Naive thymus-derived CD4-positive, alpha-beta T cell (primary cell): Measurements from ENCODE around the gene CBR4. TPM values are rescaled to one million over a fixed set of nuclear protein-coding genes. Genes with fewer than 3 reads are reported as not detected.

Source experiments
- ATAC-seq: fragments of 150-1000 bp; cut with Tn5 transposase; 2 replicates; pipeline ENCODE4 v1.10.0; 2021; ENCODE audit warnings: mild to moderate bottlenecking, moderate library complexity
- CTCF ChIA-PET: fragments of 350-600 bp; sonication (Branson Sonifier 250); formaldehyde crosslinking; loops from one replicate; lab custom pipeline; 2021; ENCODE audit warnings: antibody characterized with exemption; lab: Charles Lee
- POLR2A ChIA-PET: fragments of 350-600 bp; sonication (Branson Sonifier 250); formaldehyde crosslinking; loops from one replicate; lab custom pipeline; 2021; ENCODE audit warnings: antibody characterized with exemption, inconsistent platforms; lab: Charles Lee
- DNase-seq, 9 donors: peaks; one replicate each; pipeline versions ENCODE4 v3.0.0 to v3.0.0-alpha.2; 2020 to 2022; ENCODE audit warnings: mixed read lengths in 1 of 9
- H3K27ac ChIP-seq: one replicate; pipeline ENCODE4 v1.7.0; 2013; ENCODE audit warnings: mild to moderate bottlenecking, low read depth, low read length, moderate library complexity
- H3K27me3 ChIP-seq, 2 donors: one replicate each; pipeline ENCODE4 v1.7.0; 2013; ENCODE audit warnings: low read length in 2 of 2, mild to moderate bottlenecking in 2 of 2, moderate library complexity in 2 of 2; ENCODE audit not compliant: control insufficient read depth in 2 of 2, insufficient read depth in 2 of 2
- H3K36me3 ChIP-seq, 3 experiments: 1 replicate in 2 of 3; 2 replicates in 1 of 3; pipeline ENCODE4 v1.7.0; 2013; ENCODE audit warnings: low read length in 3 of 3, mild to moderate bottlenecking in 3 of 3, moderate library complexity in 1 of 3; ENCODE audit not compliant: insufficient read depth in 3 of 3, control insufficient read depth in 2 of 3
- H3K4me1 ChIP-seq, 2 donors: one replicate each; pipeline ENCODE4 v1.7.0; 2013; ENCODE audit warnings: low read length in 2 of 2, mild to moderate bottlenecking in 2 of 2, moderate library complexity in 1 of 2; ENCODE audit not compliant: control insufficient read depth in 2 of 2, insufficient read depth in 2 of 2
- H3K4me3 ChIP-seq: 2 replicates; pipeline ENCODE4 v1.7.0; 2013; ENCODE audit warnings: mild to moderate bottlenecking, low read length
- H3K9me3 ChIP-seq, 3 experiments: 1 replicate in 2 of 3; 2 replicates in 1 of 3; pipeline ENCODE4 v1.7.0; 2013; ENCODE audit warnings: low read length in 3 of 3; ENCODE audit not compliant: control insufficient read depth in 2 of 3
- H3K27ac Mint-ChIP-seq, 9 donors: one replicate each; pipeline ENCODE4 v1.8.0; 2020 to 2022; ENCODE audit warnings: mixed read lengths in 9 of 9, mild to moderate bottlenecking in 8 of 9, moderate library complexity in 5 of 9, inconsistent platforms in 2 of 9
- H3K27me3 Mint-ChIP-seq, 5 donors: one replicate each; pipeline ENCODE4 v1.8.0; 2021 to 2022; ENCODE audit warnings: mixed read lengths in 5 of 5, mild to moderate bottlenecking in 1 of 5
- H3K36me3 Mint-ChIP-seq, 5 donors: one replicate each; pipeline ENCODE4 v1.8.0; 2020 to 2022; ENCODE audit warnings: mixed read lengths in 5 of 5, mild to moderate bottlenecking in 3 of 5, inconsistent platforms in 1 of 5
- H3K4me1 Mint-ChIP-seq, 7 donors: one replicate each; pipeline ENCODE4 v1.8.0; 2020 to 2022; ENCODE audit warnings: mixed read lengths in 7 of 7, mild to moderate bottlenecking in 3 of 7, inconsistent platforms in 1 of 7
- H3K4me3 Mint-ChIP-seq, 10 donors: one replicate each; pipeline ENCODE4 v1.8.0; 2020 to 2022; ENCODE audit warnings: mild to moderate bottlenecking in 10 of 10, mixed read lengths in 10 of 10, moderate library complexity in 6 of 10, inconsistent platforms in 2 of 10
- H3K9me3 Mint-ChIP-seq, 11 donors: one replicate each; pipeline ENCODE4 v1.8.0; 2020 to 2022; ENCODE audit warnings: mixed read lengths in 11 of 11, mild to moderate bottlenecking in 4 of 11, inconsistent platforms in 1 of 11, moderate library complexity in 1 of 11
- intact Hi-C, 2 donors: fragments of 100-400 bp; cut with micrococcal nuclease; formaldehyde crosslinking; loops; one replicate each; pipeline ENCODE4 v1.15.1; 2023
- polyA plus RNA-seq, 2 donors: library from polyadenylated mRNA; unstranded; fragments of 300-500 nt; fragmentation: Illumina TruSeq; gene quantifications; one replicate each; pipeline ENCODE4 v1.2.3, GENCODE V29; 2021
- total RNA-seq, 6 experiments: library from RNA in 5 of 6; stranded (reverse) in 5 of 6; gene quantifications; 1 replicate in 5 of 6; 2 replicates in 1 of 6; pipeline ENCODE4 v1.2.3 and lab custom pipeline; 2021 to 2026

CBR4 gene
- total and polyA plus RNA-seq, 7 experiments from 2014 or later = 6.2 to 24.5 (median 14.2) TPM

DNA sequence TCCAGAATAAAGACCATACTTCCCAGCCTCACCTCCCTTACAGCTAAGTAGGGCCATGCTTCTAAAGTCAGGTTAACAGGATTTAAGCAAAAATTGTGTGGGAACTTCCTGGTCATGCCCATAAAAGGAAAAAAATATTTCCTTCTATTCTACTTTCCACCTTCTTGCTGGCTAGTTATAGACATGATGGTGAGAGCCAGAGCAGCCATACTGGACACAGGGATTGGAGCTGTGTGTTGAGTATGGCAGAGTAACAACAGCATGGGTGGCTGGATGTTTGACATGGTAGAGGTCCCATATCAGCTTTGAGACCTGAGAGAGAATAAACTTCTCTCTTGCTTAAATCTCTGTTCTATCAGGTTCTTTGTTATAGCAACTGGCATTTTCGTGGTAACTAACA is 15.1 kb upstream of the CBR4 start:
- Mint-ChIP-seq H3K36me3 (no peaks in the 10 kb centered on the region), H3K4me1 (no peaks in the 10 kb centered on the region), H3K27me3 (peaks cover 13 to 26% (median 18%) of the 10 kb centered on the region in 5 donors), H3K9me3 (no peaks in the 10 kb centered on the region), H3K27ac (no peak overlapping the region), H3K4me3 (no peak overlapping the region)
- Histone ChIP-seq H3K27ac (no peak overlapping the region), H3K4me1 (no peaks in the 10 kb centered on the region), H3K36me3 (no peaks in the 10 kb centered on the region), H3K27me3 (peaks cover 0 to 3% of the 10 kb centered on the region in 2 donors), H3K9me3 (no peaks in the 10 kb centered on the region), H3K4me3 (no peak overlapping the region)
- ChIA-PET CTCF (interaction anchor here (0.6 kb wide), 2 partner anchors 147 to 542 kb away, joined by 3 read pairs; no protein-coding TSS in a partner anchor), POLR2A (no interaction called here)
- intact Hi-C loops = no loop called here
- no peak for ATAC-seq
- DNase-seq = no peak

DNA sequence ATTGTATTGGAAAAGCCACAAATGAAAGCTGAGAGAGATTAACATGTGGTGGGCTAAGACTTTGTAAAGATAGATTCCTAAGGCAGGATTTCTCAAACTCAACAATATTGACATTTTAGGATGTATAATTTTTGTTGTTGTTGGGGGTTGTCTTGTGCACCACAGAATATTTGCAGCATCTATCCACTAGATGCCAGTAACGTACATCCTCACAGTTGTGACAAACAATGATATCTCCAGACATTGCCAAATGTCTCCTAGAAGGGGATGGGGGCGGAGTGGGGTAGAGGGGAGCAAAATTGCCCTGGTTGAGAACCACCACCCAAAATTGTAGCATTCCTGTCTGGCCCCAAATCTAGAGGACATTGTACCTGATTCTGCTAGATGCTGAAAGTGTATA is 14.7 kb upstream of the CBR4 start:
- intact Hi-C loops = no loop called here
- Histone ChIP-seq H3K27me3 (peaks cover 0 to 3% of the 10 kb centered on the region in 2 donors), H3K9me3 (no peaks in the 10 kb centered on the region), H3K36me3 (no peaks in the 10 kb centered on the region), H3K27ac (no peak overlapping the region), H3K4me3 (no peak overlapping the region), H3K4me1 (no peaks in the 10 kb centered on the region)
- ChIA-PET CTCF (interaction anchor here (0.6 kb wide), 1 partner anchor 146 kb away, joined by 3 read pairs; no protein-coding TSS in a partner anchor), POLR2A (interaction anchor here (0.8 kb wide), 1 partner anchor 15 kb away, joined by 3 read pairs; the partner anchor contains the start of gene CBR4)
- peak; percentile 66 for ATAC-seq
- Mint-ChIP-seq H3K27ac (no peak overlapping the region), H3K4me3 (no peak overlapping the region), H3K4me1 (no peaks in the 10 kb centered on the region), H3K27me3 (peaks cover 13 to 26% (median 18%) of the 10 kb centered on the region in 5 donors), H3K9me3 (no peaks in the 10 kb centered on the region), H3K36me3 (no peaks in the 10 kb centered on the region)
- no peak for DNase-seq

DNA sequence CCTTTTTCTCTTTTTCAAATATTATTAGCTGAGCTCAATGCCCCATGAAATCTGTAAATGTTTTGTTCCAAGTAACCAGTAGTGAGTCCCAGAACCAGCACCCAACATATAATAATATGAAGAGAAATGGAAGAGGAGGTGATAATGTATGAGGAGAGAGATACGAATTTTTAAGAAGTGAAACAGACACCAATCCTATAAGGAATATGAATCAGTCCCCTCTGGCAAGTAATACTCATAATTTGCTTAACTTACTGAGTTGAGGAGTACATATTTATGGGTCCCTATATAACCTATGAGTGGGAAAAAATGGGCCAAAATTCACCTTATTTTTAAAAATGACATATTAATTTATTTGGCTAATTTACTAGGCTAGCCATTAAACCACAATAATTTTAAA is 8.4 kb upstream of the CBR4 start:
- Mint-ChIP-seq H3K9me3 (no peaks in the 10 kb centered on the region), H3K36me3 (no peaks in the 10 kb centered on the region)

DNA sequence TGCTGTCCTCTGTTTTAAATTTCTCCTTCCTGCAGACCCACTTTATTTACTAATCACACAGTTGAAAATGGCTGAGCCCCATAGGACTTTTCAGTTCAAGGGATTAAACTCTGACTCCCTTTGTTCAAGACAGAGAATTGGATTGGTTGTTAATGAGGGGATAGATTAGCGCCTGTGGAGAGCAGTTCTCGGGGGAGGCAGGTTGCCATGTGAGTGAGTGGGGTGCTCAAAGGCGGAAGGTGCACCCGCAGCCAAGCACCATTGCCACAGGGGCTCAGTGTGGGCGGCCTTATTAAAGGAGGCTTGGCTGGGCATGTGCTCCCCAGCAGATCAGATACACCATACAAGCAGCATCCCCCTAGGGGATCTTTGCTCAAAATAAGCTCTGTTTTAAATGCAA is 7.9 kb upstream of the CBR4 start:
- Mint-ChIP-seq H3K4me3 (no peak overlapping the region), H3K4me1 (peaks cover 0 to 21% (median 0%) of the 10 kb centered on the region in 7 donors), H3K27me3 (peaks cover 0 to 12% (median 6%) of the 10 kb centered on the region in 5 donors), H3K36me3 (no peaks in the 10 kb centered on the region), H3K27ac (peak overlapping the region in 1 of 9 donors; percentile 22), H3K9me3 (no peaks in the 10 kb centered on the region)
- Histone ChIP-seq H3K4me3 (no peak overlapping the region), H3K27me3 (no peaks in the 10 kb centered on the region), H3K4me1 (peaks cover 0 to 18% of the 10 kb centered on the region in 2 donors), H3K36me3 (no peaks in the 10 kb centered on the region), H3K27ac (no peak overlapping the region), H3K9me3 (no peaks in the 10 kb centered on the region)
- ATAC-seq (no peak), DNase-seq (no peak)
- CTCF ChIA-PET = no interaction called here
- POLR2A ChIA-PET = interaction anchor here (0.8 kb wide), 1 partner anchor 9 kb away, joined by 3 read pairs; no protein-coding TSS in a partner anchor
- intact Hi-C loops = loop anchor here in 1 of 2 donors (10.0 kb wide), 1 partner anchor 833 kb away; no protein-coding TSS in a partner anchor

More for the DNA sequence above, 8.4 kb upstream of the CBR4 start:
- Mint-ChIP-seq H3K27me3 (peaks cover 0 to 12% (median 6%) of the 10 kb centered on the region in 5 donors), H3K4me1 (peaks cover 0 to 21% (median 0%) of the 10 kb centered on the region in 7 donors), H3K4me3 (no peak overlapping the region), H3K27ac (no peak overlapping the region)
- no peaks in the 10 kb centered on the region for H3K9me3 ChIP-seq
- no peak for DNase-seq
- peaks cover 0 to 18% of the 10 kb centered on the region in 2 donors for H3K4me1 ChIP-seq
- H3K36me3 ChIP-seq = no peaks in the 10 kb centered on the region
- no peak overlapping the region for H3K4me3 ChIP-seq
- ATAC-seq = no peak
- ChIA-PET CTCF (interaction anchor here (0.7 kb wide), 1 partner anchor 1038 kb away, joined by 4 read pairs; no protein-coding TSS in a partner anchor), POLR2A (interaction anchor here (0.8 kb wide), 1 partner anchor 9 kb away, joined by 3 read pairs; no protein-coding TSS in a partner anchor)
- no peaks in the 10 kb centered on the region for H3K27me3 ChIP-seq
- intact Hi-C loops = loop anchor here in 1 of 2 donors (10.0 kb wide), 1 partner anchor 834 kb away; no protein-coding TSS in a partner anchor
- H3K27ac ChIP-seq = no peak overlapping the region

DNA sequence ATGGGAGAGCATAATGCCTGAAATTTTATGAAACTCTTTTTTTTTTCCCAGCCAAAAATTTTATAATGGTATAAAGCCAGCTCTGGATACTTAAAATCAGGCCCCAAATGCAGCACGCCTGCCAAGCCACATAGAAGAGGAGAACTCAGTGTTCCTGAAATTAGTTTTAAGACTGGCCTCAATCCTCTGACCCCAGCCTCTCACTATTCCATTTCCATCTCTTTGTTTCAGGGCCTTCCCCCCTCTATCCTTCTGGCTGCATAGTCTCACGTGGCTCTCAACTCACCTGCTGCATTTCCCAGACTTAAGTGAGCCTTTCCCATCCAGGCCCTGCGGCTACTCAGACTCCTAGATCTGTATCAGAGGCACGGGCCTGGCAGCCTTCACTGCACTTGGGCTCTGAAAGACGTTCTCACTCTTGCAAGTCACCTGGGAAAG is 5.2 kb upstream of the CBR4 start:
- H3K9me3 ChIP-seq = no peaks in the 10 kb centered on the region
- peaks cover 0 to under 1% (median 0%) of the 10 kb centered on the region in 5 donors for H3K36me3 Mint-ChIP-seq
- ChIA-PET CTCF (no interaction called here), POLR2A (no interaction called here)
- intact Hi-C loops = loop anchor here in 1 of 2 donors (10.0 kb wide), 1 partner anchor 830 kb away; no protein-coding TSS in a partner anchor
- H3K27me3 Mint-ChIP-seq = peaks cover 0 to 17% (median 0%) of the 10 kb centered on the region in 5 donors
- no peak for ATAC-seq
- no peak overlapping the region for H3K27ac ChIP-seq
- no peaks in the 10 kb centered on the region for H3K27me3 ChIP-seq
- no peaks in the 10 kb centered on the region for H3K36me3 ChIP-seq
- DNase-seq = no peak
- H3K4me3 ChIP-seq = no peak overlapping the region
- H3K4me1 ChIP-seq = peaks cover 0 to 18% of the 10 kb centered on the region in 2 donors
- H3K4me1 Mint-ChIP-seq = peaks cover 0 to 30% (median 10%) of the 10 kb centered on the region in 7 donors
- peaks cover 0 to 3% (median 0%) of the 10 kb centered on the region in 11 donors for H3K9me3 Mint-ChIP-seq
- H3K27ac Mint-ChIP-seq = peak overlapping the region in 7 of 9 donors; percentile 12 to 95 (median 85)
- no peak overlapping the region for H3K4me3 Mint-ChIP-seq

DNA sequence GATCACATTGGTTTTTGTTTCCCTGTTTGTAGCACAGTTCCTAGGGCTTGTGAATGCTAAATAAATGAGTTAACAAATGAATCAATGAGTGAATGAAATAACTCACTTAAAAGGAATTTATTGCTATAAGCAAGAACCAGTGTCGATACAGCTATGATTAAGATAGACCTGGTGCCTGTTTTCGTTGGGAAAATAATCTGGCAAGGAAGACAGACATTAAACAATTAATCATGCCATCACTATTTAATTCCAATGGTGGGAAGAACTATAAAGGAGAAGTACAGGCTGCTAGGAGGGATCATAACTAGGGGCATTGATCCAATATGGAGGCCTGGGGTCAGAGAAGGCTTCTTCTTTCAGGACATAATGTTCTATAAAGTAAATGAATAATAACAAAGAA is 4.5 kb upstream of the CBR4 start:
- no peaks in the 10 kb centered on the region for H3K36me3 ChIP-seq
- Mint-ChIP-seq H3K27ac (peak overlapping the region in 1 of 9 donors; percentile 47), H3K36me3 (peaks cover 0 to 5% (median 0%) of the 10 kb centered on the region in 5 donors), H3K9me3 (peaks cover 0 to 7% (median 0%) of the 10 kb centered on the region in 11 donors), H3K27me3 (peaks cover 0 to 20% (median 0%) of the 10 kb centered on the region in 5 donors), H3K4me1 (peaks cover 0 to 32% (median 11%) of the 10 kb centered on the region in 7 donors), H3K4me3 (no peak overlapping the region)
- ChIA-PET CTCF (no interaction called here), POLR2A (no interaction called here)
- DNase-seq (no peak), ATAC-seq (no peak)
- peaks cover 0 to 18% of the 10 kb centered on the region in 2 donors for H3K4me1 ChIP-seq
- no peaks in the 10 kb centered on the region for H3K9me3 ChIP-seq
- no peak overlapping the region for H3K27ac ChIP-seq
- no peak overlapping the region for H3K4me3 ChIP-seq
- no peaks in the 10 kb centered on the region for H3K27me3 ChIP-seq
- intact Hi-C loops = loop anchor here (5.0 to 10.0 kb wide), 4 partner anchors 182 to 830 kb away; no protein-coding TSS in a partner anchor
